Measurements from ENCODE around the gene SLC18A3.

GRCh38 chr10:49608166-49609005 is 1.7 kb upstream of the SLC18A3 start:
- TF ChIP-seq CTCF (conservative IDR thresholded peaks at IDR 0.05; ENCODE audit: low read depth in 2 of 2) (no peak), EZH2 (IDR thresholded peaks at IDR 0.05; ENCODE audit: low read depth, unreplicated experiment) (no peak), POLR2AphosphoS5 (IDR thresholded peaks at IDR 0.05; ENCODE audit: low read depth) (no peak), REST (IDR thresholded peaks at IDR 0.05; ENCODE audit: unreplicated experiment) (no peak), ZNF331 (CRISPR knock-in tag; IDR thresholded peaks at IDR 0.05; ENCODE audit: low read depth) (no peak), EZH2phosphoT487 (IDR thresholded peaks at IDR 0.05; ENCODE audit: unreplicated experiment) (no peak), CREB1 (CRISPR knock-in tag; IDR thresholded peaks at IDR 0.05; ENCODE audit: low read depth) (no peak), JUNB (IDR thresholded peaks at IDR 0.05; ENCODE audit: unreplicated experiment) (no peak), ETS1 (IDR thresholded peaks at IDR 0.05) (no peak), NANOG (IDR thresholded peaks at IDR 0.05; ENCODE audit: borderline replicate concordance) (no peak), ZNF114 (CRISPR knock-in tag; IDR thresholded peaks at IDR 0.05) (no peak), STAT1 (IDR thresholded peaks at IDR 0.05; ENCODE audit: unreplicated experiment) (no peak)

Measured in GM23338 (cell line).